ENCODE data around the gene UBL3. TPM values are rescaled to one million over a fixed set of nuclear protein-coding genes. Genes with fewer than 3 reads are reported as not detected.

Gene UBL3
- total and polyA plus RNA-seq, 2 of the 8 experiments (the other 6 are each of a cell fraction or from before 2014, with no cell fraction given) = 5.3 to 16.1 TPM

DNA sequence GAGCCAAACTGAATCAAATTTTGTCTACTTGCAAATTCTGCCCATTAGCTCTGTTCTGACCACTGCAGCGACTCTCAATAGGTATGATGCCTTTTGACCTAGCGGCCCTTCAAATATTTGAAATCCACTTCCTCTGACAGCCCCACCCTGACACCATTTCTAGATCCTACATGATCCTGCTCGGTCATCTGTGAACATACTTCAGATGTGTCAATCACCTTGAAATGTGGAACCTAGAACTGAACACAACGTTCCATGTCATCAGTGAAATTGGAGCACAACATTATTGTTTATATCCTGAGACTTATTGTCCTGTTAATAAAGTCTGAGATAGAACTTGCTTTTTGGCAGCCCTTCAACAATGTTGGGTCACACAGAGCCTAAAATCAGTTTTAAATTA lies 98.2 kb downstream of the UBL3 start:
- H2BK20ac ChIP-seq (ENCODE audit: low read length) = no peak overlapping the region
- no peak overlapping the region for H3K9ac ChIP-seq (replicated peaks in 1 of 4; ENCODE audit: extremely low read depth in 1 of 4, low read depth in 3 of 4, low read length in 3 of 4)
- no peaks in the 10 kb centered on the region for H3K9me3 ChIP-seq (ENCODE audit: insufficient read depth in 2 of 2, low read depth in 1 of 2, low read length in 1 of 2)
- no peaks in the 10 kb centered on the region for H3K79me2 ChIP-seq (ENCODE audit: control insufficient read depth in 1 of 2, insufficient read depth in 2 of 2, low read length in 2 of 2)
- ChIA-PET CTCF (ENCODE audit: partially characterized antibody) (interaction anchor here (0.7 kb wide), 1 partner anchor 365 kb away, joined by 3 read pairs; no protein-coding TSS in a partner anchor), POLR2A (ENCODE audit: partially characterized antibody) (interaction anchor here (0.7 kb wide), 1 partner anchor 31 kb away, joined by 3 read pairs; no protein-coding TSS in a partner anchor)
- H3K27me3 ChIP-seq (replicated peaks in 1 of 4; ENCODE audit: control insufficient read depth in 3 of 4, extremely low read depth in 1 of 4, insufficient read depth in 3 of 4, low read length in 3 of 4) = no peaks in the 10 kb centered on the region
- no peak overlapping the region for H3K18ac ChIP-seq (ENCODE audit: extremely low read depth, low read length)
- 96% methylated on average over 4 of the region's 4 CpGs; no CpG with 5 or more reads in 1 of the 2 experiments for WGBS, 2 experiments (ENCODE audit: extremely low coverage in 1 of 2, insufficient coverage in 1 of 2, insufficient read length in 1 of 2, insufficient replicate concordance in 2 of 2, low coverage in 1 of 2, low lambda C conversion rate in 2 of 2, missing lambda C conversion rate in 1 of 2)
- H2BK5ac ChIP-seq (ENCODE audit: low read depth, low read length) = no peak overlapping the region
- H2AK5ac ChIP-seq (ENCODE audit: low read depth, low read length) = no peak overlapping the region
- no peak overlapping the region for H2BK12ac ChIP-seq (ENCODE audit: low read depth, low read length)
- H2AFZ ChIP-seq (ENCODE audit: low read length) = no peak overlapping the region
- DNase-seq (ENCODE audit: low read depth in 1 of 2, low spot score in 2 of 2) (no peak), FAIRE-seq (no peak)
- H3K56ac ChIP-seq (replicated peaks; ENCODE audit: insufficient read length, low read depth, low read length) = no peak overlapping the region
- H2BK120ac ChIP-seq (replicated peaks; ENCODE audit: low read depth, low read length) = no peak overlapping the region
- no peaks in the 10 kb centered on the region for H4K20me1 ChIP-seq (replicated peaks in 1 of 2; ENCODE audit: control insufficient read depth in 1 of 2, insufficient read depth in 2 of 2, low read length in 2 of 2)
- no peak overlapping the region for H3K23ac ChIP-seq (ENCODE audit: insufficient read length)
- TF ChIP-seq, protein P1, sequence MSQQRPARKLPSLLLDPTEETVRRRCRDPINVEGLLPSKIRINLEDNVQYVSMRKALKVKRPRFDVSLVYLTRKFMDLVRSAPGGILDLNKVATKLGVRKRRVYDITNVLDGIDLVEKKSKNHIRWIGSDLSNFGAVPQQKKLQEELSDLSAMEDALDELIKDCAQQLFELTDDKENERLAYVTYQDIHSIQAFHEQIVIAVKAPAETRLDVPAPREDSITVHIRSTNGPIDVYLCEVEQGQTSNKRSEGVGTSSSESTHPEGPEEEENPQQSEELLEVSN (IDR thresholded peaks at IDR 0.05) = no peak
- no peak for TF ChIP-seq TAF7 (optimal IDR thresholded peaks at IDR 0.05; ENCODE audit: borderline replicate concordance, low read depth, low read length)
- TF ChIP-seq CHD1 (IDR thresholded peaks at IDR 0.05; ENCODE audit: low read depth, low read length) = no peak
- no peak for TF ChIP-seq YY1 (IDR thresholded peaks at IDR 0.05; ENCODE audit: low read depth, low read length)
- TF ChIP-seq FOSL1 (IDR thresholded peaks at IDR 0.05; ENCODE audit: insufficient read depth, low read depth, low read length) = no peak
- TF ChIP-seq POLR2AphosphoS5 (IDR thresholded peaks at IDR 0.05; ENCODE audit: low read depth, low read length) = no peak
- no peak for TF ChIP-seq RXRA (IDR thresholded peaks at IDR 0.05; ENCODE audit: insufficient read depth, low read depth, low read length)
- TF ChIP-seq GABPA (IDR thresholded peaks at IDR 0.05; ENCODE audit: borderline replicate concordance, insufficient read depth, low read length) = no peak
- no peak for TF ChIP-seq KDM1A (IDR thresholded peaks at IDR 0.05; ENCODE audit: borderline replicate concordance, low read length)
- TF ChIP-seq TBP (IDR thresholded peaks at IDR 0.05; ENCODE audit: low read depth, low read length) = no peak
- TF ChIP-seq SRF (IDR thresholded peaks at IDR 0.05; ENCODE audit: low read depth, low read length) = no peak
- no peak for TF ChIP-seq EGR1 (IDR thresholded peaks at IDR 0.05; ENCODE audit: borderline replicate concordance, low read depth, low read length)
- no peak overlapping the region for H3K27ac ChIP-seq (ENCODE audit: low read depth, low read length)
- no peak overlapping the region for H4K5ac ChIP-seq (ENCODE audit: insufficient read length, low read depth, low read length)
- H3K14ac ChIP-seq (ENCODE audit: insufficient read length) = no peak overlapping the region
- H4K91ac ChIP-seq (replicated peaks; ENCODE audit: insufficient read length, low read length) = no peak overlapping the region
- no peak overlapping the region for H3K4me2 ChIP-seq (ENCODE audit: insufficient read depth in 1 of 2, low read depth in 2 of 2, low read length in 2 of 2)
- H3K36me3 ChIP-seq (ENCODE audit: control insufficient read depth in 2 of 4, insufficient read depth in 4 of 4, low read length in 3 of 4) = no peaks in the 10 kb centered on the region
- no peaks in the 10 kb centered on the region for H3K79me1 ChIP-seq (ENCODE audit: low read depth, low read length)
- H3K4ac ChIP-seq (replicated peaks; ENCODE audit: insufficient read length, low read depth, low read length) = no peak overlapping the region
- H3K23me2 ChIP-seq (ENCODE audit: low read depth, low read length) = no peaks in the 10 kb centered on the region
- H2BK15ac ChIP-seq (ENCODE audit: low read length) = no peak overlapping the region
- no peak overlapping the region for H3K4me3 ChIP-seq (ENCODE audit: extremely low read depth in 1 of 4, insufficient read depth in 2 of 4, low read depth in 3 of 4, low read length in 4 of 4)
- peaks cover 2 to 8% (median 4%) of the 10 kb centered on the region in 4 experiments; a peak in 5 of 7 replicates for H3K4me1 ChIP-seq (replicated peaks in 1 of 4; ENCODE audit: control insufficient read depth in 3 of 4, insufficient read depth in 4 of 4, low read length in 3 of 4)
- H4K8ac ChIP-seq (ENCODE audit: extremely low read depth, insufficient read depth, low read length) = no peak overlapping the region
